Stimulated activated CD4-positive, alpha-beta T cell treated with anti-CD3 and anti-CD28 coated beads, Interleukin-12 subunit alpha, Interleukin-12 subunit beta, amount 100 ng/mL, for 24 hours (primary cell): ENCODE measurements around the gene HOXB6.

Source experiments
- DNase-seq, 2 experiments: peaks; one replicate each; pipeline ENCODE4 v3.0.0-alpha.2; 2020; ENCODE audit warnings: low read depth in 2 of 2

HOXB6 gene

GRCh38 chr17:48621410-48622392 lies 16.9 kb upstream of the HOXB6 start:
- no peak for DNase-seq

DNA sequence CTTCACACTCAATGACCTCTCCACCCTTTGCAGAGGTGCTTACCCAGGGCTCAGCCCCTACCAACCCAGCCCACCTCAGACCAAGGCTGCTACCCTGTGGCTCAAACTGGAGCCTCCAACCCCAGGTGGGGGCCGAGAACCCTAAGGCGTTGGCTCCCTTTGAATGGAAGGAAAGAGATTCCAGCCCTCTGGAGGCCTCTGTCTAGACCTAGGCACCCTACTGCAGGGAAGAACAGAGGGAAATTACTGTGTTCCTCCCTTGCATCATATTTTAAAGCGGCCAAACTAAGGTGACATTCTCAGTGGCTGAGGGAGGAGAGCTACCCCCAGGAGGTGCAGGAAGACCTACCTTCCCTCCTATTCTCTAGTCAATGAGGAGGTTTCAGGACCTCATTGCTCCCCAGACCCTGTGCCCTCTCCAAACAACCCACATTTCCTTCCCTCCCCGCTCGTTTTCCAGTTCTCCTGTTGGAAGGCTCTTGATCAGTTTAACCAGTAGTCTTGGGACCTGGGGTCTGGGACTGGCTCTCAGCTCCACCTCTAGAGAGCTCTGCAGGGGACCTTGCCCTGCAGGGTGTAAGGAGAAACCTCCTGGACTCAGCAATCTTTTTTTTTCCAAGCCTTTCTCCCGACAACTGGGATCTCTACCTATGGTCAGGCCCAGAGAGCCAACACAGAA lies 15.8 kb upstream of the HOXB6 start:
- DNase-seq = no peak

GRCh38 chr17:48619826-48620449 lies 15.2 kb upstream of the HOXB6 start:
- DNase-seq = no peak

- peak; percentile 67 to 81 for DNase-seq
Measured at GRCh38 chr17:48618256-48618896, 13.6 kb upstream of the HOXB6 start.

- DNase-seq = no peak
Measured at GRCh38 chr17:48617471-48618255, 12.9 kb upstream of the HOXB6 start.

DNA sequence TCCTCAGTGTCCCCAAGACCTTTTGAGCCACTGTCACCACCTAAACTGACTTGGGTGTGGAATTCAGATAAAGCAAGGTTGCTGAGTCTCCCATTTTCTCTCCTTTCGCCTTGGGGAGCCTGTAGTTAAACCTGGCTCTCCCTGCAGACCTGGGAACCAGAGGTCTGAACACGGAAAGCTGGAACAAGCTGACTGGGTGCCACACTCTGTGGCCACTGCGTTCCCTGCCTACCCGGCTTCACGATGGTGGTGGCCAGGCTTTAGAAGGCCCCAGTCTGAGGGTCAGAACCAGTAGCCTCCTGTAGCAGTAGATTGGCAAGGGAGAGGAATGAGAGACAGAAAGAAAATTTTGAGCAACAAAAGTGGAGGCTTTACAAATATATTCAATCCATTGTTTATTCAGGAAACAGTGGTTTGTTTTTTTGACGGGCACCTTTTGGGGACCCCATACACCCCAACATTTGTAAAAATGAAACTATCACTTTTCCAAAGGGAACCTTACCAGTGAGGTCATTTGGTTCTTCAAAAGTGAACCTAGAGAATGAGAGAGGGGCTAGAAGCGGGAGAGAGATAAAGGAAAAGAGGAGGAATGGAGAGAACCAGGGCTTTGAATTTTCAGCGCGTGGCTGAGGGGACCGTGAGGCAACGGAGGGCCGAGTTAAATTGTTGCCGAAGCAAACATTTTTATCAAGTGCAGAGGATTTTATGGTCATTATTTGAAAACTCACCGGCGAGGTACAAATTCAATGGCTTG lies 12.1 kb upstream of the HOXB6 start:
- DNase-seq = no peak

- DNase-seq = no peak
Measured at GRCh38 chr17:48615963-48616716, 11.4 kb upstream of the HOXB6 start.

GRCh38 chr17:48615047-48615962 lies 10.5 kb upstream of the HOXB6 start, which contains the start of gene HOXB8:
Gene HOXB8, minus strand, starts transcription at chr17:48615292. Its CDS starts 588 bp downstream, at chr17:48614704.
- DNase-seq = no peak

GRCh38 chr17:48613862-48614694 lies 9.3 kb upstream of the HOXB6 start:
- no peak for DNase-seq

GRCh38 chr17:48612854-48613691 lies 8.3 kb upstream of the HOXB6 start:
- no peak for DNase-seq

GRCh38 chr17:48612456-48612853 lies 7.7 kb upstream of the HOXB6 start:
- no peak for DNase-seq

GRCh38 chr17:48611681-48612455 lies 7.1 kb upstream of the HOXB6 start:
- DNase-seq = no peak

- no peak for DNase-seq
Measured at GRCh38 chr17:48611213-48611612, 6.4 kb upstream of the HOXB6 start.

DNA sequence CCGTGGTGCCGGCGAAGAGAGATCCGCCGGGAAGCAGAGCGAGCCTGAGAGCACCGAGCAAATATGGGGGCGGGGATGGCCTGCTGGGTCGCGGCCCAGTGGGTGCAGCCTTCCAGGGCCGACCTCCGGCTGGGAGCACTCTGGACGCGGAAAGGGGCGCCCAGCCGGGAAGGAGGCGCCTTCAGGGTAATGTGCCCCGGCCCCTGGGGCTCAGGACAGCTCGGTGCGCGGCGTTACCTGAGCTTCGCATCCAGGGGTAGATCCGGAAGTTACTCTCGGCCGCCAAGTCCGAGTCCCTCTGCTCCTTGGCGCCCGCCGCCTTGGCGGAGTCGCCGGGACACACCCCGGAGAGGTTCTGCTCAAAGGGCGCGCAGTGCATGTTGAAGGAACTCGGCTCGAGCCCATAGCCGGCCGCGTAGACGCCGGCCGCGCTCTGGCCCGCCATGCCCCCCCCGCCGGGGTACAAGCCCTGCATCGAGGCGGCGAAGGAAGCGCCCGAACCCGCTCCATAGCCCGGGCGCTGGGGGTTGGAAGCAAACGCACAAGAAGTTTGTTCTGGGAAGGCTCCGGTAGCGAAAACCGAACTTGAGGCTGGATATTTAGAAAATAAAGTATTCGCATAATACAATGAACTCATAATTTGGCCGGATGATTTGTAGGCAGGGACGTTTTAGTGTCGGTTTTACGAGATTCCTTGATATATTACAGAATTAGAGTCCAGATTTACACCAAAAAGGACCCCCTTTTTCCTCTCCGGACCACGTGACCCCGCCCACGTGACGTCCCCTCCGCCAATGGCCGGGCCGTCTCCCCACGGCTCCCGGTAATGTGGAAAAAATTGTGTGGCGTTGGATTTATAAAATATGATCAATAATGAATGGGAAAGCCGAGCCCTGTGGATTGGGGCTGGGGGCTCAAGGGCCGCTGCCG lies 5.8 kb upstream of the HOXB6 start, which contains the start of gene HOXB7:
HOXB7 (minus strand) TSS at position 736 of the 930 bp plus-strand sequence; CDS start at position 637, 99 bp downstream.
- peak in 1 of 2 experiments; percentile 74 for DNase-seq
